ENCODE results near the gene OR8U1.

- TF ChIP-seq CTCF (conservative IDR thresholded peaks at IDR 0.05; ENCODE audit: low read depth in 2 of 2) (no peak), EZH2 (IDR thresholded peaks at IDR 0.05; ENCODE audit: low read depth, unreplicated experiment) (no peak), CREB1 (CRISPR knock-in tag; IDR thresholded peaks at IDR 0.05; ENCODE audit: low read depth) (no peak), REST (IDR thresholded peaks at IDR 0.05; ENCODE audit: unreplicated experiment) (no peak), JUNB (IDR thresholded peaks at IDR 0.05; ENCODE audit: unreplicated experiment) (no peak), POLR2AphosphoS5 (IDR thresholded peaks at IDR 0.05; ENCODE audit: low read depth) (no peak), ZNF462 (CRISPR knock-in tag; IDR thresholded peaks at IDR 0.05) (no peak), NANOG (IDR thresholded peaks at IDR 0.05; ENCODE audit: borderline replicate concordance) (no peak), ZNF114 (CRISPR knock-in tag; IDR thresholded peaks at IDR 0.05) (no peak)
Measured at GRCh38 chr11:56375324-56375723, at the start of gene OR8U1.

All from GM23338 (cell line).